Fibroblast of lung (primary cell): Measurements from ENCODE around the gene VPS13C.

Experiments used
- EZH2 ChIP-seq: IDR thresholded peaks from 2 replicates; pipeline ENCODE4 v1.5.1; 2012; ENCODE audit warnings: low read length, control low read depth, mild to moderate bottlenecking; ENCODE audit errors: missing control alignments
- TF ChIP-seq, protein P1 (sequence below), 2 donors: IDR thresholded peaks in 1 of 2; conservative IDR thresholded peaks in 1 of 2; 1 replicate in 1 of 2; 2 replicates in 1 of 2; pipeline ENCODE4 v1.5.1; 2011 to 2012; ENCODE audit warnings: low read length in 2 of 2, control low read depth in 1 of 2, inconsistent platforms in 1 of 2, low read depth in 1 of 2, mild to moderate bottlenecking in 1 of 2

DNA sequence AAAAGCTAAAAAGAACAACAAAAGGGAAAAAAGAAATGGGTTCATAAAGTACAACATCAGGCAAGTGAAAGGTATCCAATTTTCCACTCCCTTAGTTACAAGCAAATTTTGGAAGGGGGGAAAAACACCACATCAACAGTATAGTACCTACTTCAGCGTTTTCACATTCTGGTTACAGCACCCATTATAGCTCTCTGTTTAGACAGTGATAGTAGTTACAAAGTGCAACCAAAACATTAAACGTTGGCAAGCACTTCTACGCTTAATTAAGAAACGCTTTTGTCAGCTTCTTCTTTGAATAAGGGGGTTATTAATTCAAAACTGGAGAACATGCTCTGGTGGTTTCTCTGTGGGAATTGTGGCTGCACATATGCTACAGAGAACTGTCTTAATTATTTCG, 180.2 kb downstream of the VPS13C start:
- TF ChIP-seq, protein P1, sequence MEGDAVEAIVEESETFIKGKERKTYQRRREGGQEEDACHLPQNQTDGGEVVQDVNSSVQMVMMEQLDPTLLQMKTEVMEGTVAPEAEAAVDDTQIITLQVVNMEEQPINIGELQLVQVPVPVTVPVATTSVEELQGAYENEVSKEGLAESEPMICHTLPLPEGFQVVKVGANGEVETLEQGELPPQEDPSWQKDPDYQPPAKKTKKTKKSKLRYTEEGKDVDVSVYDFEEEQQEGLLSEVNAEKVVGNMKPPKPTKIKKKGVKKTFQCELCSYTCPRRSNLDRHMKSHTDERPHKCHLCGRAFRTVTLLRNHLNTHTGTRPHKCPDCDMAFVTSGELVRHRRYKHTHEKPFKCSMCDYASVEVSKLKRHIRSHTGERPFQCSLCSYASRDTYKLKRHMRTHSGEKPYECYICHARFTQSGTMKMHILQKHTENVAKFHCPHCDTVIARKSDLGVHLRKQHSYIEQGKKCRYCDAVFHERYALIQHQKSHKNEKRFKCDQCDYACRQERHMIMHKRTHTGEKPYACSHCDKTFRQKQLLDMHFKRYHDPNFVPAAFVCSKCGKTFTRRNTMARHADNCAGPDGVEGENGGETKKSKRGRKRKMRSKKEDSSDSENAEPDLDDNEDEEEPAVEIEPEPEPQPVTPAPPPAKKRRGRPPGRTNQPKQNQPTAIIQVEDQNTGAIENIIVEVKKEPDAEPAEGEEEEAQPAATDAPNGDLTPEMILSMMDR (conservative IDR thresholded peaks at IDR 0.05 in 1 of 2, IDR thresholded peaks at IDR 0.05 in 1 of 2; ENCODE audit: low read depth in 1 of 2, low read length in 2 of 2), result no peak
- no peak for TF ChIP-seq EZH2
